Tibial artery (tissue), 4 donors: ENCODE results near the gene ZNF580.

Source experiments
- DNase-seq, 2 donors: peaks; one replicate each; pipeline ENCODE4 v3.0.0-alpha.2; 2019
- H3K27ac ChIP-seq, 2 donors: fragments of 200-600 bp; sonication (generic) in 1 of 2; 1 replicate in 1 of 2; 2 replicates in 1 of 2; pipeline ENCODE4 v1.5.1; 2018 to 2019; ENCODE audit warnings: mild to moderate bottlenecking in 1 of 2
- H3K27me3 ChIP-seq, 2 donors: fragments of 200-600 bp; sonication (generic) in 1 of 2; one replicate each; pipeline versions ENCODE4 v1.5.1 to v1.6.0; 2016 to 2019
- H3K36me3 ChIP-seq, 3 donors: fragments of 200-600 bp; sonication (generic) in 2 of 3; one replicate each; pipeline ENCODE4 v1.5.1; 2016 to 2019; ENCODE audit warnings: mild to moderate bottlenecking in 2 of 3
- H3K4me1 ChIP-seq, 4 donors: fragments of 200-600 bp; sonication (generic) in 2 of 4; 1 replicate in 3 of 4; 2 replicates in 1 of 4; pipeline ENCODE4 v1.5.1; 2016 to 2019
- H3K4me3 ChIP-seq, 2 donors: fragments of 200-600 bp; sonication (generic) in 1 of 2; 1 replicate in 1 of 2; 2 replicates in 1 of 2; pipeline ENCODE4 v1.5.1; 2018 to 2019; ENCODE audit warnings: mild to moderate bottlenecking in 2 of 2
- H3K9me3 ChIP-seq, 3 donors: fragments of 200-600 bp; sonication (generic) in 1 of 3; one replicate each; pipeline ENCODE4 v1.5.1; 2016 to 2019
- CTCF ChIP-seq, 2 experiments: fragments of 200-600 bp in 1 of 2; fragments of 450-650 bp in 1 of 2; IDR thresholded peaks; one replicate each; pipeline ENCODE4 v1.5.1; 2017 to 2019; ENCODE audit warnings: antibody characterized with exemption in 2 of 2, mild to moderate bottlenecking in 1 of 2, moderate library complexity in 1 of 2
- intact Hi-C: fragments of 100-400 bp; cut with DNase I; formaldehyde crosslinking; loops from one replicate; pipeline ENCODE4 v1.15.0; 2023; ENCODE audit warnings: low total_unique reads

The ZNF580 gene

DNA sequence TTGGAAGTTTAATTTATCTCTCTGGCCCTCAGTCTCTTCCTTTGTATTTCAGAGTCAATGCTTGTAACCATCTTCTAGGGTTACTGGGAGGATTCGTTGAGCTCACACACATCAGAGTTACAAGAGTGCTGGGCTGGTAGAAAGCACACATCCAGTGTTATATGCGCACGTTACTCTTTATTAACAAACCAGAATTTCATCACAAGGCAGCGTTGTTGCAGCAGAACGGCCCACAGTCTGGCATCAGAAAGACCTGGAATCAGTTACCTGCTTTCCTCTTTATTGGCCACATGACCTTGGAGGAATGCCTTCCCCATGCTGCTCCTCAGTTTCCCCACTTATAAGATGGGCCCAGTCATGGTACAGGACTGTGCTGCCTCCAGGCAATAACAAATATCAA, 31.5 kb upstream of the ZNF580 start:
- intact Hi-C loops = no loop called here
- no peak overlapping the region for H3K4me3 ChIP-seq
- peaks cover 0 to 42% (median 27%) of the 10 kb centered on the region in 4 donors for H3K4me1 ChIP-seq
- no peak for TF ChIP-seq CTCF (IDR thresholded peaks at IDR 0.05)
- DNase-seq = no peak
- no peak overlapping the region for H3K27ac ChIP-seq
- peaks cover 0 to 40% (median 15%) of the 10 kb centered on the region in 3 donors for H3K36me3 ChIP-seq
- no peaks in the 10 kb centered on the region for H3K9me3 ChIP-seq
- H3K27me3 ChIP-seq = no peaks in the 10 kb centered on the region

DNA sequence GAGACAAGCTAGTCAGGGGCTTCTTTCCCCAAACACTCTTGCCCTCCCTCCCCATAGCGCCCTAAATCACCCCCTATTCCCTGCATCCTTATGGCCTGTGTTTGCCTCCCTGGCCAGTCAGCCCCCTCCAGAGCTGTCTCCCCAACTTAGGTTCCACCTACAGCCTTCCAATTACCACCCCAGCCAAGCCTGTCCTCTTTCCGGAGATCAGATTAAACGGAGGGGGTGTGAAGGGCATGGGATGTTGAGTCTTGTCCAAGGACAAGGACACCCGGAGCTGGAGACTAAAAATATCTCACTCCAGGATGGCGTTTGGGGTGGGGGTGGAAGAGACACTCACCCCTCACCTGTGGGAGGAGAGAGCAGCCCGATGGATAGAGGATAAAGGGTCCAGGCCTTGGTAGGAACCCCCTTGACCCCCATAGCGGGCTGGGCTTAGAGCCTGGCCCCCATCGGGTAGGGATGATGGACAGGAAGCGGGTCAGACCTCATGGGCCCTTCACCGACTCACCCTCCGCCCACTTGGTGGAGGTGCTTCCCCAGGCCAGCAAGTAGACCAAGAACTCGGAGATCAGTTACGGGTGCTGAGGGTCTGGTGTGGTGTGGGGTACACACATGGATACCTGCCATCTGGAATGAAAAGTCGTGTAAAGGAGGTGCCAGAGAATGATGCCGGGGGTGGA, 29.4 kb upstream of the ZNF580 start:
- Histone ChIP-seq H3K4me3 (no peak overlapping the region), H3K27ac (no peak overlapping the region), H3K36me3 (peaks cover 11 to 61% (median 33%) of the 10 kb centered on the region in 3 donors), H3K4me1 (peaks cover 0 to 28% (median 15%) of the 10 kb centered on the region in 4 donors), H3K9me3 (no peaks in the 10 kb centered on the region), H3K27me3 (no peaks in the 10 kb centered on the region)
- intact Hi-C loops = no loop called here
- DNase-seq = no peak
- no peak for TF ChIP-seq CTCF (IDR thresholded peaks at IDR 0.05)

DNA sequence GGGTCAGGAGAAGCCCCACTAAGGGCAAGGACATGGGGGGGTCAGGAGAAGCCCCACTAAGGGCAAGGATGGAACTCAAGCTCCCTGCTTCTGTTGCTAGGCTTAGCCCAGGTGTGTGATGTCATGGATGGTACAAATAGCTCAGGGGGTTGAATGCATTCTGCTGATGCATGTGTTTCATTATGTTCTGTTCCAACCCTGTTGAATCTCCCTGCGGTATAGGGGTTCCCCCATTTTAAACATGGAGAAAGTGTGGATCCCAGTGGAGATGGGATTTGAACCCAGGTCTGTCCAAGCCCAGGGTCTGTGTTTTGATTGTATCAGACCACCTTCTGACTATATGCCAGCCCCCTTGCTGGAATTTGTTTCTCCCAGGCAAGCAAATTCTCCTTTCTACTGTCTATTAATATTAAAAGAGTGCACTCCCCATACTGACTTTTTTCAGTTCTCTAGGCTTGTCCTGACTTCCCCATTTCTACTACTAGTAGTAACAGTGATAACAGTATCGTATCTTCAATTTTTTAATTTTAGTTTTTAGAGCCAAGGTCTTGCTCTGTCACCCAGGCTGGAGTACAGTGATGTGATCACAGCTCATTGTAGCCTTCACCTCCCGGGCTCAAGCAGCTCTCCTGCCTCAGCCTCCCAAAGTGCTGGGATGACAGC, 28.7 kb upstream of the ZNF580 start:
- Histone ChIP-seq H3K9me3 (no peaks in the 10 kb centered on the region), H3K4me1 (peaks cover 0 to 21% (median 9%) of the 10 kb centered on the region in 4 donors), H3K27ac (no peak overlapping the region), H3K36me3 (peaks cover 18 to 68% (median 39%) of the 10 kb centered on the region in 3 donors), H3K4me3 (no peak overlapping the region), H3K27me3 (no peaks in the 10 kb centered on the region)
- TF ChIP-seq CTCF (IDR thresholded peaks at IDR 0.05) = no peak
- no peak for DNase-seq
- intact Hi-C loops = no loop called here

GRCh38 chr19:55613396-55613795, 27.4 kb upstream of the ZNF580 start:
- no peaks in the 10 kb centered on the region for H3K27me3 ChIP-seq
- intact Hi-C loops = no loop called here
- no peak overlapping the region for H3K4me3 ChIP-seq
- DNase-seq = no peak
- no peaks in the 10 kb centered on the region for H3K9me3 ChIP-seq
- peaks cover 26 to 75% (median 48%) of the 10 kb centered on the region in 3 donors for H3K36me3 ChIP-seq
- H3K4me1 ChIP-seq = peaks cover 0 to 13% (median 4%) of the 10 kb centered on the region in 4 donors
- no peak for TF ChIP-seq CTCF (IDR thresholded peaks at IDR 0.05)
- no peak overlapping the region for H3K27ac ChIP-seq

- TF ChIP-seq CTCF (IDR thresholded peaks at IDR 0.05) = no peak
- Histone ChIP-seq H3K27me3 (no peaks in the 10 kb centered on the region), H3K9me3 (no peaks in the 10 kb centered on the region), H3K36me3 (peaks cover 26 to 73% (median 48%) of the 10 kb centered on the region in 3 donors), H3K27ac (no peak overlapping the region), H3K4me3 (no peak overlapping the region), H3K4me1 (peaks cover 0 to 13% (median 4%) of the 10 kb centered on the region in 4 donors)
- intact Hi-C loops = no loop called here
- no peak for DNase-seq
Observed at GRCh38 chr19:55613930-55614710, 26.7 kb upstream of the ZNF580 start.
